ENCODE data around the gene AOX1. TPM values are rescaled to one million over a fixed set of nuclear protein-coding genes. Genes with fewer than 3 reads are reported as not detected.

The AOX1 gene
- total RNA-seq, 1 experiment from 2014 or later = 3.5 TPM

DNA sequence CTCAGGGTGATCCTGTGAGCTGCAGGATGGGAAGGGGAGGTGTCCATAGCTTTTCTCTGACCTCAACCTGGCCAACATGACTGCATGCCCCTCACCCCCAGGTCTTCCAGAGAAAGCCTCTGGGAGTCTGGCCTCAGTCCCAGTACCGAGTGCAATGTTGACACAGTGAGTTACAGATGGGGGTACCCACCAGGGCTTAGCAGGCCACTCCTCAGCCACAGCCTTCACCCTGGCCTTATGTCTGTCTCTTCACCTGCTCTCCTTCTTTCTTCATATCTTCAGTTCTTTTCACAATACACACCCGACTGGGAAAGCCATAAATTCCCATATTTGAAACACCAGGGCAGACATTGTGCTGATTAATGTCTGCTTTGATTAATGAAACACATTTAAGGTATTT, 33.5 kb downstream of the AOX1 start:
- Histone ChIP-seq H3K4me2 (ENCODE audit: insufficient read depth, insufficient read length, low read length) (no peak overlapping the region), H2BK20ac (ENCODE audit: low read depth, low read length, poor library complexity, severe bottlenecking) (no peak overlapping the region), H3K9me3 (ENCODE audit: control insufficient read depth, low read depth, low read length) (no peaks in the 10 kb centered on the region), H3K9ac (ENCODE audit: extremely low read depth, insufficient read length, low read length) (no peak overlapping the region), H3K27ac (ENCODE audit: insufficient read length, low read depth, low read length) (no peak overlapping the region), H2BK5ac (ENCODE audit: insufficient read length, low read length) (no peak overlapping the region), H3K23ac (ENCODE audit: insufficient read length, low read depth, low read length) (no peak overlapping the region), H3T11ph (ENCODE audit: low read length) (no peak overlapping the region), H3K56ac (ENCODE audit: insufficient read length, low read depth, low read length) (no peak overlapping the region), H2AFZ (ENCODE audit: low read length) (no peak overlapping the region), H3K23me2 (ENCODE audit: insufficient read length, low read depth, low read length, poor library complexity, severe bottlenecking) (no peaks in the 10 kb centered on the region), H3K4me1 (ENCODE audit: insufficient read depth, low read length) (no peaks in the 10 kb centered on the region), H4K20me1 (ENCODE audit: control insufficient read depth, insufficient read depth, insufficient read length) (no peaks in the 10 kb centered on the region), H3K79me1 (ENCODE audit: insufficient read depth, low read depth, low read length, poor library complexity, severe bottlenecking) (no peaks in the 10 kb centered on the region), H2AK5ac (ENCODE audit: insufficient read length, low read length) (no peak overlapping the region), H3K4ac (ENCODE audit: low read depth, low read length) (no peak overlapping the region), H3K14ac (ENCODE audit: insufficient read depth, low read length) (no peak overlapping the region), H4K91ac (ENCODE audit: insufficient read length, low read depth, low read length) (no peak overlapping the region), H4K5ac (ENCODE audit: insufficient read length, low read depth, low read length) (no peak overlapping the region), H2BK12ac (ENCODE audit: insufficient read length, low read depth, low read length) (no peak overlapping the region), H3K27me3 (ENCODE audit: insufficient read depth, low read length) (no peaks in the 10 kb centered on the region), H4K8ac (replicated peaks; ENCODE audit: insufficient read length, low read depth, low read length) (no peak overlapping the region), H3K18ac (ENCODE audit: insufficient read length, low read depth, low read length) (no peak overlapping the region), H2BK120ac (ENCODE audit: low read depth, low read length, poor library complexity, severe bottlenecking) (no peak overlapping the region), H2BK15ac (ENCODE audit: low read depth, low read length) (no peak overlapping the region), H3K79me2 (ENCODE audit: insufficient read depth, low read length) (no peaks in the 10 kb centered on the region)
- TF ChIP-seq, protein P1, sequence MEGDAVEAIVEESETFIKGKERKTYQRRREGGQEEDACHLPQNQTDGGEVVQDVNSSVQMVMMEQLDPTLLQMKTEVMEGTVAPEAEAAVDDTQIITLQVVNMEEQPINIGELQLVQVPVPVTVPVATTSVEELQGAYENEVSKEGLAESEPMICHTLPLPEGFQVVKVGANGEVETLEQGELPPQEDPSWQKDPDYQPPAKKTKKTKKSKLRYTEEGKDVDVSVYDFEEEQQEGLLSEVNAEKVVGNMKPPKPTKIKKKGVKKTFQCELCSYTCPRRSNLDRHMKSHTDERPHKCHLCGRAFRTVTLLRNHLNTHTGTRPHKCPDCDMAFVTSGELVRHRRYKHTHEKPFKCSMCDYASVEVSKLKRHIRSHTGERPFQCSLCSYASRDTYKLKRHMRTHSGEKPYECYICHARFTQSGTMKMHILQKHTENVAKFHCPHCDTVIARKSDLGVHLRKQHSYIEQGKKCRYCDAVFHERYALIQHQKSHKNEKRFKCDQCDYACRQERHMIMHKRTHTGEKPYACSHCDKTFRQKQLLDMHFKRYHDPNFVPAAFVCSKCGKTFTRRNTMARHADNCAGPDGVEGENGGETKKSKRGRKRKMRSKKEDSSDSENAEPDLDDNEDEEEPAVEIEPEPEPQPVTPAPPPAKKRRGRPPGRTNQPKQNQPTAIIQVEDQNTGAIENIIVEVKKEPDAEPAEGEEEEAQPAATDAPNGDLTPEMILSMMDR (conservative IDR thresholded peaks at IDR 0.05) = no peak
- no peaks in the 10 kb centered on the region for H3K36me3 Mint-ChIP-seq (ENCODE audit: insufficient read depth in 1 of 3, low read depth in 3 of 3)
- no peaks in the 10 kb centered on the region for H3K9me3 Mint-ChIP-seq
- no peak for DNase-seq
- H3K4me1 Mint-ChIP-seq = no peaks in the 10 kb centered on the region
- no CpG with 5 or more reads among the region's 2 CpGs for WGBS (ENCODE audit: extremely low coverage, insufficient read length, low lambda C conversion rate)
- H3K27me3 Mint-ChIP-seq (ENCODE audit: low read depth) = no peaks in the 10 kb centered on the region
- no peak overlapping the region for H3K4me3 Mint-ChIP-seq
- H3K27ac Mint-ChIP-seq = no peak overlapping the region

Data from H9 (cell line).